ENCODE results near the gene OR2A5. TPM values are rescaled to one million over a fixed set of nuclear protein-coding genes. Genes with fewer than 3 reads are reported as not detected.

The OR2A5 gene
- total RNA-seq, 6 experiments from 2014 or later = not detected

- Mint-ChIP-seq H3K9me3 (peaks cover 14% of the 10 kb centered on the region; the same call in 1 of the 2 replicates), H3K27ac (no peak overlapping the region), H3K4me3 (no peak overlapping the region), H3K36me3 (ENCODE audit: low read depth) (no peaks in the 10 kb centered on the region), H3K27me3 (ENCODE audit: insufficient read depth) (no peaks in the 10 kb centered on the region), H3K4me1 (ENCODE audit: low read depth) (no peaks in the 10 kb centered on the region)
- DNase-seq = no peak
- no peak for TF ChIP-seq CTCF (IDR thresholded peaks at IDR 0.05)
Measured at GRCh38 chr7:144090667-144091066, 41.9 kb downstream of the OR2A5 start.

GRCh38 chr7:144098776-144099175 lies 50.0 kb downstream of the OR2A5 start:
- Mint-ChIP-seq H3K4me3 (no peak overlapping the region), H3K36me3 (ENCODE audit: low read depth) (no peaks in the 10 kb centered on the region), H3K27me3 (ENCODE audit: insufficient read depth) (peaks cover 2% of the 10 kb centered on the region), H3K27ac (no peak overlapping the region), H3K4me1 (ENCODE audit: low read depth) (no peaks in the 10 kb centered on the region), H3K9me3 (peaks cover 7% of the 10 kb centered on the region; the same call in 1 of the 2 replicates)
- no peak for TF ChIP-seq CTCF (IDR thresholded peaks at IDR 0.05)
- no peak for DNase-seq

- no peaks in the 10 kb centered on the region for H3K36me3 Mint-ChIP-seq (ENCODE audit: low read depth)
- DNase-seq = no peak
- no peaks in the 10 kb centered on the region; the same call in 1 of the 2 replicates for H3K9me3 Mint-ChIP-seq
- no peak overlapping the region for H3K27ac Mint-ChIP-seq
- no peaks in the 10 kb centered on the region for H3K4me1 Mint-ChIP-seq (ENCODE audit: low read depth)
- H3K27me3 Mint-ChIP-seq (ENCODE audit: insufficient read depth) = peaks cover 2% of the 10 kb centered on the region
- no peak overlapping the region for H3K4me3 Mint-ChIP-seq
- TF ChIP-seq CTCF (IDR thresholded peaks at IDR 0.05) = no peak
Measured at GRCh38 chr7:144100607-144101006, 51.9 kb downstream of the OR2A5 start.

DNA sequence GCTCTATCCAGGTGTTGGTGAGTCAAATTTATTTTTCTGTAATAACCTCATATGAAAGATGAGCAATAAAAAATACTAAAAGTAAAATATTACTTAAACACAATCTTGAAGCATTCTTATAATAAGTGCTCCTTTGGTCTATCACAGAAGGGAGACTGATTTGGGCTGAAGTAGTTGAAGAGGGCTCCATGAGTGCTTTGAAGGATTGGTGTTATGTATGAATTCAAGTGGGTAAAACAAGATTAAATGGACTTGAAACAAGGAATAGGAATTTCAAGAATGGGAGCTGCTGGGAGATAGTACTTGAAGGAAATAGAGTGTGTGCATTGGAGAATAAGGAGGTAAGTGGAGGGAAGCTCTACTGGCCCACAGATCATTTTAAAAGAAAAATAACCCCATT lies 53.3 kb downstream of the OR2A5 start:
- no peaks in the 10 kb centered on the region for H3K36me3 Mint-ChIP-seq (ENCODE audit: low read depth)
- H3K4me3 Mint-ChIP-seq = no peak overlapping the region
- no peak for DNase-seq
- H3K27me3 Mint-ChIP-seq (ENCODE audit: insufficient read depth) = peaks cover 2% of the 10 kb centered on the region
- no peaks in the 10 kb centered on the region; the same call in 1 of the 2 replicates for H3K9me3 Mint-ChIP-seq
- no peak for TF ChIP-seq CTCF (IDR thresholded peaks at IDR 0.05)
- H3K4me1 Mint-ChIP-seq (ENCODE audit: low read depth) = no peaks in the 10 kb centered on the region
- no peak overlapping the region for H3K27ac Mint-ChIP-seq

DNA sequence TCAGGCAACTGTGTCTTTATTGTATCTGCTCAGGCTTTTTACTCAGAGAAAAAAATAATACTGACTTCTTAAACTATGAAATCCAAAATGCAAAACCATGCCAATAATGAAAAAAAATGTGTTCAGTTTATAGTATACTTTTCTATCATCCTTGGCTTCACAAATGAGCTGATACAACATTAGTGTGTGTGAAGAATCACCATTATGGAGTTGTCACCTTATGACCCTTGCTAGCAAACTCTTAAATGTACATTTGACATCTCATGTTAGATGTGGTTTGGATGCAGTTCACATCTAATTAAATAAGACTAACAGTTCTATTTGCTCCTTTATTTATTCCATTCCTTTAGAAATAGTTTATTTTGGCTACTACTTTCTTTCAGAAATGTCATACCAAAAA lies 56.5 kb downstream of the OR2A5 start:
- no peaks in the 10 kb centered on the region; the same call in 1 of the 2 replicates for H3K9me3 Mint-ChIP-seq
- no peaks in the 10 kb centered on the region for H3K4me1 Mint-ChIP-seq (ENCODE audit: low read depth)
- no peak for TF ChIP-seq CTCF (IDR thresholded peaks at IDR 0.05)
- H3K4me3 Mint-ChIP-seq = no peak overlapping the region
- H3K27me3 Mint-ChIP-seq (ENCODE audit: insufficient read depth) = no peaks in the 10 kb centered on the region
- H3K27ac Mint-ChIP-seq = no peak overlapping the region
- no peak for DNase-seq
- H3K36me3 Mint-ChIP-seq (ENCODE audit: low read depth) = no peaks in the 10 kb centered on the region

Other genes with a start within 250 kb of the OR2A5 start
- 10 to 100 TPM; 57.1 to 90.3 (median 65.1) TPM for gene TCAF1, start 146.8 kb upstream of the OR2A5 start, total RNA-seq (2021; fragmentation: NEBNext Ultra II Directional; extraction: Animal tissue kit (Norgen Biotek cat#: 25700))
- not detected for gene OR2F2, start 113.7 kb upstream of the OR2A5 start, total RNA-seq (2021; fragmentation: NEBNext Ultra II Directional; extraction: Animal tissue kit (Norgen Biotek cat#: 25700))
- not detected for gene OR2F1, start 94.1 kb upstream of the OR2A5 start, total RNA-seq (2021; fragmentation: NEBNext Ultra II Directional; extraction: Animal tissue kit (Norgen Biotek cat#: 25700))
- gene OR6B1, start 48.6 kb upstream of the OR2A5 start, total RNA-seq (2021; fragmentation: NEBNext Ultra II Directional; extraction: Animal tissue kit (Norgen Biotek cat#: 25700)) = not detected
- not detected for gene OR2A25, start 20.9 kb downstream of the OR2A5 start, total RNA-seq (2021; fragmentation: NEBNext Ultra II Directional; extraction: Animal tissue kit (Norgen Biotek cat#: 25700))
- gene OR2A12, start 37.3 kb downstream of the OR2A5 start, total RNA-seq (2021; fragmentation: NEBNext Ultra II Directional; extraction: Animal tissue kit (Norgen Biotek cat#: 25700)) = not detected
- gene OR2A2, start 60.6 kb downstream of the OR2A5 start, total RNA-seq (2021; fragmentation: NEBNext Ultra II Directional; extraction: Animal tissue kit (Norgen Biotek cat#: 25700)) = not detected
- not detected for gene OR2A14, start 74.2 kb downstream of the OR2A5 start, total RNA-seq (2021; fragmentation: NEBNext Ultra II Directional; extraction: Animal tissue kit (Norgen Biotek cat#: 25700))
- not detected for gene CTAGE4, start 134.5 kb downstream of the OR2A5 start, total RNA-seq (2021; fragmentation: NEBNext Ultra II Directional; extraction: Animal tissue kit (Norgen Biotek cat#: 25700))
- gene ARHGEF35, start 146.9 kb downstream of the OR2A5 start, total RNA-seq (2021; fragmentation: NEBNext Ultra II Directional; extraction: Animal tissue kit (Norgen Biotek cat#: 25700)) = not detected
- gene OR2A42, start 190.7 kb downstream of the OR2A5 start, total RNA-seq (2021; fragmentation: NEBNext Ultra II Directional; extraction: Animal tissue kit (Norgen Biotek cat#: 25700)) = not detected
- gene OR2A7, start 215.8 kb downstream of the OR2A5 start, total RNA-seq (2021; fragmentation: NEBNext Ultra II Directional; extraction: Animal tissue kit (Norgen Biotek cat#: 25700)) = not detected
- not detected for gene CTAGE8, start 220.3 kb downstream of the OR2A5 start, total RNA-seq (2021; fragmentation: NEBNext Ultra II Directional; extraction: Animal tissue kit (Norgen Biotek cat#: 25700))

Data from HFFc6 (cell line).